ENCODE data around the gene SASH1. TPM values are rescaled to one million over a fixed set of nuclear protein-coding genes. Genes with fewer than 3 reads are reported as not detected.

The SASH1 gene
- total and polyA plus RNA-seq, 2 donors (not counting 1 experiment from before 2014, with no cell fraction given): 38.6 to 44.6 TPM

- no peak overlapping the region for H3K4me2 ChIP-seq (ENCODE audit: extremely low read depth, insufficient read depth, low read length)
- H2AFZ ChIP-seq (ENCODE audit: low read length): no peak overlapping the region
- H3K27ac ChIP-seq (ENCODE audit: insufficient read depth, low read length): no peak overlapping the region
- no peaks in the 10 kb centered on the region for H3K4me1 ChIP-seq (ENCODE audit: control insufficient read depth, extremely low read depth, insufficient read depth, low read length)
- H3K9ac ChIP-seq (ENCODE audit: insufficient read depth, low read length): no peak overlapping the region
- H3K27me3 ChIP-seq (ENCODE audit: control insufficient read depth, insufficient read depth, low read length): no peaks in the 10 kb centered on the region
- H3K79me2 ChIP-seq (ENCODE audit: control insufficient read depth, insufficient read depth, low read length): no peaks in the 10 kb centered on the region
- H3K36me3 ChIP-seq (ENCODE audit: control insufficient read depth, insufficient read depth, low read length): no peaks in the 10 kb centered on the region
- no peaks in the 10 kb centered on the region for H4K20me1 ChIP-seq (ENCODE audit: control insufficient read depth, extremely low read depth, insufficient read depth, low read length)
- TF ChIP-seq EZH2 (IDR thresholded peaks at IDR 0.05; ENCODE audit: low read length, missing control alignments) (no peak), CTCF (conservative IDR thresholded peaks at IDR 0.05 in 1 of 2, IDR thresholded peaks at IDR 0.05 in 1 of 2; ENCODE audit: low read depth in 1 of 2, low read length in 2 of 2) (no peak)
- no peak overlapping the region for H3K4me3 ChIP-seq (replicated peaks in 1 of 4; ENCODE audit: control extremely low read depth in 1 of 4, insufficient read depth in 1 of 4, low read depth in 3 of 4, low read length in 4 of 4)
- DNase-seq (ENCODE audit: low read depth in 2 of 2): peak in 1 of 2 donors; percentile 89
- H3K9me3 ChIP-seq (ENCODE audit: control insufficient read depth, insufficient read depth, low read depth, low read length): no peaks in the 10 kb centered on the region
These were observed 24.9 kb upstream of the SASH1 start for GRCh38 chr6:148317739-148318138.

DNA sequence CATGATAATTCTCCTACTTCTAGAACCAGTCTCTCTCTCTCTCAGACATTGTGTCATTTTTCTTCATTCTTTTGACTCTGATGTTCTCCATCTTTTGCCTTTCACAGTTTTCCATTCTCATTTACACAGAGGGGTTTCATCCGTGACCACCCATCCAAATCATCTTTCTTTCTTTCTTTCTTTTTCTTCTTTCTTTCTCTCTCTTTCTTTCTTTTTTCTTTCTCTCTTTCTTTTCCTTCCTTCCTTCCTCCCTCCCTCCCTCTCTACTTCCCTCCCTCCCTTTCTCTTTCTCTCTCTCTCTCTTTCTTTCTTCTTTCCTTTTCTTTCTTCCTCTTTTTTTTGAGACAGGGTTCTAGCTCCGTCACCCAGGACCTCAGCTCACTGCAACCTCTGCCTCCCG lies 19.9 kb upstream of the SASH1 start:
- no peaks in the 10 kb centered on the region for H3K27me3 ChIP-seq (ENCODE audit: control insufficient read depth, insufficient read depth, low read length)
- H3K4me2 ChIP-seq (ENCODE audit: extremely low read depth, insufficient read depth, low read length): no peak overlapping the region
- no peak overlapping the region for H3K9ac ChIP-seq (ENCODE audit: insufficient read depth, low read length)
- H3K9me3 ChIP-seq (ENCODE audit: control insufficient read depth, insufficient read depth, low read depth, low read length): no peaks in the 10 kb centered on the region
- TF ChIP-seq CTCF (conservative IDR thresholded peaks at IDR 0.05 in 1 of 2, IDR thresholded peaks at IDR 0.05 in 1 of 2; ENCODE audit: low read depth in 1 of 2, low read length in 2 of 2): no peak
- TF ChIP-seq EZH2 (IDR thresholded peaks at IDR 0.05; ENCODE audit: low read length, missing control alignments): no peak
- DNase-seq (ENCODE audit: low read depth in 2 of 2): no peak
- H3K4me1 ChIP-seq (ENCODE audit: control insufficient read depth, extremely low read depth, insufficient read depth, low read length): no peaks in the 10 kb centered on the region
- H3K79me2 ChIP-seq (ENCODE audit: control insufficient read depth, insufficient read depth, low read length): no peaks in the 10 kb centered on the region
- H3K36me3 ChIP-seq (ENCODE audit: control insufficient read depth, insufficient read depth, low read length): no peaks in the 10 kb centered on the region
- no peaks in the 10 kb centered on the region for H4K20me1 ChIP-seq (ENCODE audit: control insufficient read depth, extremely low read depth, insufficient read depth, low read length)
- H2AFZ ChIP-seq (ENCODE audit: low read length): no peak overlapping the region
- H3K4me3 ChIP-seq (replicated peaks in 1 of 4; ENCODE audit: control extremely low read depth in 1 of 4, insufficient read depth in 1 of 4, low read depth in 3 of 4, low read length in 4 of 4): no peak overlapping the region
- H3K27ac ChIP-seq (ENCODE audit: insufficient read depth, low read length): no peak overlapping the region

- Histone ChIP-seq H3K9me3 (ENCODE audit: control insufficient read depth, insufficient read depth, low read depth, low read length) (no peaks in the 10 kb centered on the region), H3K9ac (ENCODE audit: insufficient read depth, low read length) (no peak overlapping the region), H4K20me1 (ENCODE audit: control insufficient read depth, extremely low read depth, insufficient read depth, low read length) (no peaks in the 10 kb centered on the region), H3K27ac (ENCODE audit: insufficient read depth, low read length) (no peak overlapping the region), H3K4me3 (replicated peaks in 1 of 4; ENCODE audit: control extremely low read depth in 1 of 4, insufficient read depth in 1 of 4, low read depth in 3 of 4, low read length in 4 of 4) (no peak overlapping the region), H3K4me2 (ENCODE audit: extremely low read depth, insufficient read depth, low read length) (no peak overlapping the region), H3K4me1 (ENCODE audit: control insufficient read depth, extremely low read depth, insufficient read depth, low read length) (no peaks in the 10 kb centered on the region), H3K27me3 (ENCODE audit: control insufficient read depth, insufficient read depth, low read length) (no peaks in the 10 kb centered on the region), H3K36me3 (ENCODE audit: control insufficient read depth, insufficient read depth, low read length) (no peaks in the 10 kb centered on the region), H3K79me2 (ENCODE audit: control insufficient read depth, insufficient read depth, low read length) (no peaks in the 10 kb centered on the region), H2AFZ (ENCODE audit: low read length) (no peak overlapping the region)
- no peak for DNase-seq (ENCODE audit: low read depth in 2 of 2)
- TF ChIP-seq CTCF (conservative IDR thresholded peaks at IDR 0.05 in 1 of 2, IDR thresholded peaks at IDR 0.05 in 1 of 2; ENCODE audit: low read depth in 1 of 2, low read length in 2 of 2) (no peak), EZH2 (IDR thresholded peaks at IDR 0.05; ENCODE audit: low read length, missing control alignments) (no peak)
These were observed 19.3 kb upstream of the SASH1 start for GRCh38 chr6:148323344-148323743.
